IPS-NIHi7 (cell line): ENCODE measurements around the gene RAI1.

Source experiments
- DNase-seq: peaks from one replicate; pipeline ENCODE4 v3.0.0; 2012; ENCODE audit warnings: mixed read lengths; ENCODE audit errors: extremely low spot score

RAI1 gene

GRCh38 chr17:17830740-17831207 lies 149.5 kb downstream of the RAI1 start:
- DNase-seq: no peak

- no peak for DNase-seq
These were observed 150.2 kb downstream of the RAI1 start for GRCh38 chr17:17831208-17832031.

- DNase-seq: no peak
These were observed 150.7 kb downstream of the RAI1 start for GRCh38 chr17:17832032-17832363.

GRCh38 chr17:17833658-17834357 lies 152.6 kb downstream of the RAI1 start:
- DNase-seq: no peak

GRCh38 chr17:17834974-17835373 lies 153.7 kb downstream of the RAI1 start:
- no peak for DNase-seq

- DNase-seq: no peak
These were observed 154.4 kb downstream of the RAI1 start for GRCh38 chr17:17835415-17836249.

- peak; percentile 93 for DNase-seq
These were observed 155.1 kb downstream of the RAI1 start for GRCh38 chr17:17836250-17836817.

- peak; percentile 79 for DNase-seq
These were observed 155.6 kb downstream of the RAI1 start, which contains the start of gene SREBF1 for GRCh38 chr17:17836818-17837379. SREBF1 (minus strand) TSS chr17:17836986; CDS start chr17:17836817, 169 bp downstream.

- DNase-seq: no peak
These were observed 156.1 kb downstream of the RAI1 start for GRCh38 chr17:17837380-17837821.

GRCh38 chr17:17837966-17838962 lies 157.0 kb downstream of the RAI1 start:
- DNase-seq: peak; percentile 52

- peak; percentile 94 for DNase-seq
These were observed 158.8 kb downstream of the RAI1 start for GRCh38 chr17:17839791-17840707.

- DNase-seq: no peak
These were observed 159.7 kb downstream of the RAI1 start for GRCh38 chr17:17840751-17841591.

GRCh38 chr17:17841601-17842025 lies 160.4 kb downstream of the RAI1 start:
- no peak for DNase-seq

- no peak for DNase-seq
These were observed 161.0 kb downstream of the RAI1 start for GRCh38 chr17:17842111-17842876.

- no peak for DNase-seq
These were observed 161.8 kb downstream of the RAI1 start for GRCh38 chr17:17843096-17843495.

GRCh38 chr17:17844079-17844478 lies 162.8 kb downstream of the RAI1 start:
- DNase-seq: no peak

- no peak for DNase-seq
These were observed 163.2 kb downstream of the RAI1 start for GRCh38 chr17:17844500-17844899.
